Activated CD8-positive, alpha-beta memory T cell treated with anti-CD3 and anti-CD28 coated beads, Interleukin-2, amount 50 U/mL, for 1 hour (primary cell): Measurements from ENCODE around the gene PTPRN2.
"Not testable (repeated sequence)": the region's sequence is repeated elsewhere in the genome, so short reads cannot be mapped to it uniquely, and the experiment has no call there.

ENCODE experiments used
- DNase-seq: peaks from one replicate; pipeline ENCODE4 v3.0.0-alpha.2; 2020; ENCODE audit errors: extremely low read depth

Gene PTPRN2

GRCh38 chr7:157700231-157701005 is 887.2 kb downstream of the PTPRN2 start:
- DNase-seq, result no peak

- DNase-seq, result no peak
Observed at GRCh38 chr7:157699357-157700013, 888.1 kb downstream of the PTPRN2 start.

GRCh38 chr7:157697287-157697686 is 890.3 kb downstream of the PTPRN2 start:
- not testable (repeated sequence) for DNase-seq

- not testable (repeated sequence) for DNase-seq
Observed at GRCh38 chr7:157695609-157696008, 892.0 kb downstream of the PTPRN2 start.

- DNase-seq, result no peak
Observed at GRCh38 chr7:157694376-157694665, 893.3 kb downstream of the PTPRN2 start.

GRCh38 chr7:157693521-157694375 is 893.9 kb downstream of the PTPRN2 start:
- DNase-seq, result no peak

- no peak for DNase-seq
Observed at GRCh38 chr7:157693071-157693520, 894.5 kb downstream of the PTPRN2 start.

GRCh38 chr7:157692460-157693011 is 895.1 kb downstream of the PTPRN2 start:
- DNase-seq, result no peak

- DNase-seq, result no peak
Observed at GRCh38 chr7:157691586-157692459, 895.8 kb downstream of the PTPRN2 start.

GRCh38 chr7:157690833-157691585 is 896.6 kb downstream of the PTPRN2 start:
- DNase-seq, result no peak

- no peak for DNase-seq
Observed at GRCh38 chr7:157690058-157690832, 897.4 kb downstream of the PTPRN2 start.

- DNase-seq, result no peak
Observed at GRCh38 chr7:157689269-157690057, 898.2 kb downstream of the PTPRN2 start.

GRCh38 chr7:157688533-157689268 is 898.9 kb downstream of the PTPRN2 start:
- no peak for DNase-seq

- no peak for DNase-seq
Observed at GRCh38 chr7:157687845-157688532, 899.6 kb downstream of the PTPRN2 start.

GRCh38 chr7:157687158-157687557 is 900.5 kb downstream of the PTPRN2 start:
- no peak for DNase-seq

GRCh38 chr7:157686285-157686894 is 901.2 kb downstream of the PTPRN2 start:
- no peak for DNase-seq
